GM12878 (cell line): ENCODE data around the gene DNAJB8. TPM values are rescaled to one million over a fixed set of nuclear protein-coding genes. Genes with fewer than 3 reads are reported as not detected.

ENCODE experiments used
- ATF2 ChIP-seq: IDR thresholded peaks from 2 replicates; pipeline ENCODE4 v1.6.1; 2012; ENCODE audit warnings: low read length, inconsistent platforms
- IRF5 ChIP-seq: fragments of 450-650 bp; IDR thresholded peaks from 2 replicates; pipeline ENCODE4 v1.6.1; 2017; ENCODE audit warnings: borderline replicate concordance
- NFYB ChIP-seq: IDR thresholded peaks from 2 replicates; pipeline ENCODE4 v1.6.1; 2011; ENCODE audit warnings: low read depth, mild to moderate bottlenecking, low read length, improper control_type of control experiment, moderate library complexity; ENCODE audit not compliant: insufficient read depth
- SMC3 ChIP-seq: IDR thresholded peaks from 2 replicates; pipeline ENCODE4 v1.6.1; 2011; ENCODE audit warnings: low read length, improper control_type of control experiment, borderline replicate concordance
- TCF12 ChIP-seq: IDR thresholded peaks from 2 replicates; pipeline ENCODE4 v1.6.1; 2011; ENCODE audit warnings: low read depth, mild to moderate bottlenecking, low read length
- ZNF24 ChIP-seq: fragments of 450-650 bp; IDR thresholded peaks from 2 replicates; pipeline ENCODE4 v1.6.1; 2017; ENCODE audit warnings: antibody characterized with exemption, mild to moderate bottlenecking
- polyA plus RNA-seq, 11 experiments: library from polyadenylated mRNA; depleted of rRNA in 4 of 11; unstranded in 6 of 11; stranded (reverse) in 5 of 11; fragments of >200 nt; fragmentation: Nextera tagmentation in 4 of 11; fragmentation: Illumina TruSeq in 1 of 11; extraction: Ambion mirVana in 4 of 11; extraction: Trizol in 1 of 11; gene quantifications; 1 replicate in 1 of 11; 2 replicates in 10 of 11; pipeline versions ENCODE4 v1.2.1 to v1.2.3, GENCODE V29; 2011 to 2016; ENCODE audit warnings: inconsistent platforms in 2 of 11, missing spikeins in 2 of 11, low read depth in 1 of 11
- total RNA-seq, 4 experiments: library from RNA; depleted of rRNA in 3 of 4; stranded (reverse); fragments of >200 nt in 3 of 4; fragmentation: Illumina TruSeq in 1 of 4; extraction: Trizol in 1 of 4; gene quantifications; 2 replicates each; pipeline versions ENCODE4 v1.2.1 to v1.2.3, GENCODE V29; 2013 to 2021
- TF ChIP-seq, protein P1 (sequence below): fragments of 450-650 bp; formaldehyde crosslinking; IDR thresholded peaks from 2 replicates; pipeline ENCODE4 v1.4.0; 2022; ENCODE audit warnings: mild to moderate bottlenecking, moderate library complexity
- TF ChIP-seq, protein P2 (sequence below): IDR thresholded peaks from 2 replicates; pipeline ENCODE4 v1.6.1; 2011; ENCODE audit warnings: borderline replicate concordance, low read depth, mild to moderate bottlenecking, moderate library complexity, mixed read lengths, low read length; ENCODE audit not compliant: insufficient read depth; ENCODE audit errors: extremely low read length

Gene DNAJB8
- total and polyA plus RNA-seq, 10 of the 15 experiments (the other 5 are each of a cell fraction or from before 2014, with no cell fraction given), result not detected

DNA sequence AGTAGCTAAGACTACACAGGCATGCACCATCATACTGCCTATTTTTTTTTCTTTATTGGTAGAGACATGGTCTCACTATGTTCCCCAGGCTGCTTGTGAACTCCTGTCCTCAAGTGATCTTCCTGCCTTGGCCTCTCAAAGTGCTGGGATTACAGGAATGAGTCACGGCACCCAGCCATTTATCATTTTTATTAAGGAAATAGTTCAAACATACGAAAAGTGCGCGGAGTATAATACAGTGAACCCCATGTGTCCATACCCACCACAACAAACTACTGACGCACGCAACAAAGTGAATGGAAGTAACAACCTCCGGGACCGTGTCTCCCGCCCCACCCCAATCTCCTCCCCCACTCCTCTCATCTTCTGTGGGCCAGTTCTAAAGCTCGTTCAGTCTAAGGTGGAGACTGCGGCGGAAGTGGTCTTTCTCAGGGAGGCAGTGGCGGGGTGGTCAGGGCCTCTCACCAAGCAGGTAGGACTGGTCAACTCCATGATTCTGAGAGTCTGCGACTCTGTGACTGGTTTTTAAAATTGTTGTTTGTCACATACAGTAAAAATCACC, 42.1 kb downstream of the DNAJB8 start (continued):
- no peak for TF ChIP-seq IRF5
- no peak for TF ChIP-seq TCF12
- TF ChIP-seq ZNF24, result no peak
- TF ChIP-seq, protein P1, sequence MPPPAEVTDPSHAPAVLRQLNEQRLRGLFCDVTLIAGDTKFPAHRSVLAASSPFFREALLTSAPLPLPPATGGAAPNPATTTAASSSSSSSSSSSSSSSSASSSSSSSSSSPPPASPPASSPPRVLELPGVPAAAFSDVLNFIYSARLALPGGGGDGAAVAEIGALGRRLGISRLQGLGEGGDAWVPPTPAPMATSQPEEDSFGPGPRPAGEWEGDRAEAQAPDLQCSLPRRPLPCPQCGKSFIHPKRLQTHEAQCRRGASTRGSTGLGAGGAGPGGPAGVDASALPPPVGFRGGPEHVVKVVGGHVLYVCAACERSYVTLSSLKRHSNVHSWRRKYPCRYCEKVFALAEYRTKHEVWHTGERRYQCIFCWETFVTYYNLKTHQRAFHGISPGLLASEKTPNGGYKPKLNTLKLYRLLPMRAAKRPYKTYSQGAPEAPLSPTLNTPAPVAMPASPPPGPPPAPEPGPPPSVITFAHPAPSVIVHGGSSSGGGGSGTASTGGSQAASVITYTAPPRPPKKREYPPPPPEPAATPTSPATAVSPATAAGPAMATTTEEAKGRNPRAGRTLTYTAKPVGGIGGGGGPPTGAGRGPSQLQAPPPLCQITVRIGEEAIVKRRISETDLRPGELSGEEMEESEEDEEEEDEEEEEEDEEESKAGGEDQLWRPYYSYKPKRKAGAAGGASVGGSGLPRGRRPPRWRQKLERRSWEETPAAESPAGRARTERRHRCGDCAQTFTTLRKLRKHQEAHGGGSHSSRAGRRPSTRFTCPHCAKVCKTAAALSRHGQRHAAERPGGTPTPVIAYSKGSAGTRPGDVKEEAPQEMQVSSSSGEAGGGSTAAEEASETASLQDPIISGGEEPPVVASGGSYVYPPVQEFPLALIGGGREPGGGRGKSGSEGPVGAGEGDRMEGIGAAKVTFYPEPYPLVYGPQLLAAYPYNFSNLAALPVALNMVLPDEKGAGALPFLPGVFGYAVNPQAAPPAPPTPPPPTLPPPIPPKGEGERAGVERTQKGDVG (CRISPR knock-in tag), result no peak
- TF ChIP-seq, protein P2, sequence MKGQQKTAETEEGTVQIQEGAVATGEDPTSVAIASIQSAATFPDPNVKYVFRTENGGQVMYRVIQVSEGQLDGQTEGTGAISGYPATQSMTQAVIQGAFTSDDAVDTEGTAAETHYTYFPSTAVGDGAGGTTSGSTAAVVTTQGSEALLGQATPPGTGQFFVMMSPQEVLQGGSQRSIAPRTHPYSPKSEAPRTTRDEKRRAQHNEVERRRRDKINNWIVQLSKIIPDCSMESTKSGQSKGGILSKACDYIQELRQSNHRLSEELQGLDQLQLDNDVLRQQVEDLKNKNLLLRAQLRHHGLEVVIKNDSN, result no peak
- TF ChIP-seq NFYB, result no peak
- no peak for TF ChIP-seq SMC3
- no peak for TF ChIP-seq ATF2
